ENCODE measurements around the gene TPGS1.

The TPGS1 gene

GRCh38 chr19:517721-518597 lies 10.7 kb downstream of the TPGS1 start:
- no peak overlapping the region for H3K4me3 ChIP-seq (ENCODE audit: low read depth, low read length)
- no peak for TF ChIP-seq CTCF (IDR thresholded peaks at IDR 0.05; ENCODE audit: low read depth, low read length)

DNA sequence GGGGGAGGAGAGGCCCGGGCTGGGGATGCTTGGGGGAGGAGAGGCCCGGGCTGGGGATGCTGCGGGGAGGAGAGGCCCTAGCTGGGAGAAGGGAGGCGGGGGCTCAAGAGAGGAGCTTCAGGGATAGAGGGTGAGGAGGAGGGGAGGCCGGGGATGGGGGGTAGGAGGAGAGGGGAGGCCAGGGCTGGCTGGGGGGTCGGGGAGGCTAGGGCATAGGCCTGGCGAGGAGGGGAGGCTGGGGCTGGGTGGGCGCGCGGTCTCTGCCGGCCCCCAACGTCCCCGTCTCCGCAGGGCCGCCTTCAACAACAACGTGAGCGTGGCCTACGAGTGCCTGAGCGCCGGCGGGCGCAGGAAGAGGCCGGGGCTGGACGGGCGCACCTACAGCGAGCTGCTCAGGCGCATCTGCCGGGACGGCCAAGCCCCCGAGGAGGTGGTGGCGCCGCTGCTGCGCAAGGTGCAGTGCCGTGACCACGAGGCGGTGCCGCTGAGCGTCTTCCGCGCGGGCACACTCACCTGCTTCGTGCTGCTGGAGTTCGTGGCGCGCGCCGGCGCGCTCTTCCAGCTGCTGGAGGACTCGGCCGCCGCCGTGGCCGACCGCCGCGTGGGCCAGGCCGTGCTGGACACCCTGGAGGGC lies 11.4 kb downstream of the TPGS1 start:
- no peak overlapping the region for H3K4me3 ChIP-seq (ENCODE audit: low read depth, low read length)
- TF ChIP-seq CTCF (IDR thresholded peaks at IDR 0.05; ENCODE audit: low read depth, low read length), result no peak

GRCh38 chr19:519449-519865 lies 12.2 kb downstream of the TPGS1 start:
- H3K4me3 ChIP-seq (ENCODE audit: low read depth, low read length), result no peak overlapping the region
- no peak for TF ChIP-seq CTCF (IDR thresholded peaks at IDR 0.05; ENCODE audit: low read depth, low read length)

DNA sequence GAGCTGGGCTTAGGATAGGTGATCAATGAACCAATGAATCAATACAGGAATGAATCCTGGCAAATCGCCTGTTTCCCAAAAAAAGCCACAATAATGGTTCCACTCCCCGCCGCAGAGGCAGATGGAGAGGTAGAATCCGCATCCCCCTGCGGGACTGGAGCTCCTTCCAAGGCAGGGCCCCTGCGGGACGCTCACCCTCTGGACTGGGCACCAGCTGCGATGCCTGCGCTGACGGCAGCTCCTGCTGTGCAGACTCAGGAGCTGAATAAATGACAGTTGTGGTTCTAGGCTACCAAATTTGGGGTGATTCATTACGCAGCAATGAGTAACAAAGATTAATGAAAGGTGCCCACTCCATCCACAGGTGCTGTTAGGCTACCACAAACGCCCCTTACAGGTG lies 15.4 kb downstream of the TPGS1 start:
- TF ChIP-seq CTCF (IDR thresholded peaks at IDR 0.05; ENCODE audit: low read depth, low read length), result no peak
- no peak overlapping the region for H3K4me3 ChIP-seq (ENCODE audit: low read depth, low read length)

DNA sequence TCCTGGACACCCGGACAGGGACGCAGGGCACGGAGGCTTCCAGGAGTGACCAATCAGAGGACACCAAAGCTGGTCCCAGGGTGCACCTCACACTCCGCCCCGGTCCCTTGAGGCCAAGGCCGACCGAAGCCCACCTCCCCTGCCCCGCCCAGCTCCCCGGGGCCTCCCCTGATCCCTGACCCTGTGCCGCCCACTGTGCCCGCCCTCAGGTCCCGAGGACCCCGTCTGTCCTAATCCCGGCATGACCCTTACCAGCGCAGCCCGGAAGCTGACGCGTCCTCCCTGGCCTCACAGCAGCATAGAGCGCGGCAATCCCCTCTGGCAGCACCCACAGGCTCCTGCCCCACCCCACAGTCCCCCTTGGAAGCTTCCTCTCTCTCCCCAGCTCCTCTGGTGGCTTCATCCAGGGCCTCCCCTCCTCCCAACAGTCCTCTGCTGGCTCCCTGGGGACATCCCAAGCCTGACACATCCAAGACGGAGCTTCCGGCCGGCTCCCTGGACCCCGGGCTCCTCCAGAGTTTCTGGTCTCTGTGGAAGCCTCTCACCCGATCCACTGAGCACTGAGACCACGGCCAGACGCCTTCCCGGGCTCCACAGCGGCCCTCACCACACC lies 16.9 kb downstream of the TPGS1 start:
- no peak overlapping the region for H3K4me3 ChIP-seq (ENCODE audit: low read depth, low read length)
- no peak for TF ChIP-seq CTCF (IDR thresholded peaks at IDR 0.05; ENCODE audit: low read depth, low read length)

- no peak overlapping the region for H3K4me3 ChIP-seq (ENCODE audit: low read depth, low read length)
- TF ChIP-seq CTCF (IDR thresholded peaks at IDR 0.05; ENCODE audit: low read depth, low read length), result no peak
These were observed 17.7 kb downstream of the TPGS1 start for GRCh38 chr19:525029-525428.

All from WI38 (cell line).